GM06990 (cell line): ENCODE measurements around the gene SPNS2.
A peak's percentile ranks its signal among the peaks of the same experiment; 100 is the strongest.

Source experiments
- DNase-seq: peaks from one replicate; pipeline ENCODE4 v3.0.0-alpha.2; 2011; ENCODE audit not compliant: insufficient read length; ENCODE audit errors: extremely low read depth
- H3K27me3 ChIP-seq: replicated peaks from 2 replicates; pipeline ENCODE4 v1.6.0; 2011; ENCODE audit warnings: low read length; ENCODE audit not compliant: control insufficient read depth, insufficient read depth
- H3K36me3 ChIP-seq: 2 replicates; pipeline ENCODE4 v1.5.1; 2011; ENCODE audit warnings: low read length; ENCODE audit not compliant: control insufficient read depth, insufficient read depth
- H3K4me3 ChIP-seq: replicated peaks from 2 replicates; pipeline ENCODE4 v1.5.1; 2011; ENCODE audit warnings: low read depth, mild to moderate bottlenecking, control low read depth, low read length
- CTCF ChIP-seq: IDR thresholded peaks from 2 replicates; pipeline ENCODE4 v1.5.1; 2011; ENCODE audit warnings: low read length, control low read depth, mild to moderate bottlenecking, inconsistent platforms; ENCODE audit not compliant: insufficient read depth, poor library complexity, severe bottlenecking

The SPNS2 gene

GRCh38 chr17:4498461-4499397 is at the start of gene SPNS2:
TSS of gene SPNS2 (plus strand) at chr17:4498881. CDS start at chr17:4499048, 167 bp downstream.
- no peak for TF ChIP-seq CTCF
- peaks cover 6% of the 10 kb centered on the region for H3K27me3 ChIP-seq
- peak within 1 kb of the TSS; percentile 40 for H3K4me3 ChIP-seq
- DNase-seq: peak; percentile 59
- H3K36me3 ChIP-seq: no peaks in the 10 kb centered on the region

DNA sequence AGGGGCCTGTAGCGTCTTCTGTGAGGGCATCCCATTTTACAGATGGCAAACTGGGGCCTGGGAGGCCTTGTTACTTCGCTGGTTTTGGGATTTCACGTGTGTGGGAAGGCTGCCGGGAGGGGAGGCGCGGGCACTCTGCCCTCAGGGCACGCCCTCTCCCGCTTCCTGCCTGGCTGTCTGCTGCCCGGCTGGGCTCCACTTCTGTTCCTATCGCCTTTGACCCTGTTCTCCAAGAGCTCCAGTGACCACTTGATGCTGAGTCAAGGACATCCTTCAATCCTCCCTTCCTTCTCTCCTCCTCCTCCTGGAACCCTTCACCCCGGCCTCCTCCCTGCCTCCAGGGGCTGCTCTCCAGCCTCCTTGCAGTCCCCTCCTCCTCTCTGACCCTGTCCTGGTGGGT is 48.9 kb upstream of the SPNS2 start:
- DNase-seq: no peak
- H3K36me3 ChIP-seq: no peaks in the 10 kb centered on the region
- TF ChIP-seq CTCF: no peak

DNA sequence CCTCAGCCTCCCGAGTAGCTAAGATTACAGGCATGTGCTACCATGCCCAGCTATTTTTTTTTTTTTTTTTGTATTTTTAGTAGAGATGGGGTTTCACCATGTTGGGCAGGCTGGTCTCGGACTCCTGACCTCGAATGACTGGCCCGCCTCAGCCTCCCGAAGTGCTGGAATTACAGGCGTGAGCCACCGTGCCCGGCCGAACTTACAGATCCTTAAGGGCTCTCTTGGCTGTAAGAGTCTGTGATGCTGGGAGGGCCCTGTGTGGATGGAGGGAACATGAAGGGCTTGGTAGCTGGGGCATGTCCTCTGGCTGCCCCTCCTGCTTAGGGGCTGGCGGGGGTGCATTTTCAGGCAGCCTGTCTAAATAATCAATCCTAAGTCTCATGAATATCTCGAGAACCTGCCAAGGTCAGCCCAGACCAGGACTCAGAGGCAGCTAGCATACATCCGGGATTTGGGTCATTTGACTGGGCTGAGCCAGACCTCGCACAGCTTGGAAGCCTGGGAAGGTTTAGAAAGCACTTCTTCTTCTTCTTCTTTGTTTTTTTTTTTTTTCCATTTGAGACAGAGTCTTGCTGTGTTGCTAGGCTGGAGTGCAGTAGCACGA is 47.9 kb upstream of the SPNS2 start:
- Histone ChIP-seq H3K36me3 (no peaks in the 10 kb centered on the region), H3K4me3 (no peak overlapping the region), H3K27me3 (no peaks in the 10 kb centered on the region; the same call in 1 of the 2 replicates)
- TF ChIP-seq CTCF: no peak
- DNase-seq: no peak

More for the DNA sequence above, 48.9 kb upstream of the SPNS2 start:
- H3K4me3 ChIP-seq: no peak overlapping the region
- no peaks in the 10 kb centered on the region; the same call in 1 of the 2 replicates for H3K27me3 ChIP-seq

GRCh38 chr17:4453812-4454591 is 44.7 kb upstream of the SPNS2 start:
- Histone ChIP-seq H3K4me3 (no peak overlapping the region), H3K36me3 (no peaks in the 10 kb centered on the region), H3K27me3 (no peaks in the 10 kb centered on the region; the same call in 1 of the 2 replicates)
- TF ChIP-seq CTCF: no peak
- no peak for DNase-seq

- no peak for TF ChIP-seq CTCF
- Histone ChIP-seq H3K27me3 (no peaks in the 10 kb centered on the region), H3K36me3 (no peaks in the 10 kb centered on the region), H3K4me3 (no peak overlapping the region)
- DNase-seq: no peak
Measured at GRCh38 chr17:4460661-4461060, 38.0 kb upstream of the SPNS2 start.
